Measurements from ENCODE around the gene HSD17B13.
"Not testable (repeated sequence)": the region's sequence is repeated elsewhere in the genome, so short reads cannot be mapped to it uniquely, and the experiment has no call there.

GRCh38 chr4:87315000-87315399 is 7.7 kb downstream of the HSD17B13 start:
- not testable (repeated sequence) for TF ChIP-seq MTA1 (CRISPR knock-in tag; IDR thresholded peaks at IDR 0.05; ENCODE audit: borderline replicate concordance); CTCF (CRISPR knock-in tag; IDR thresholded peaks at IDR 0.05); JUNB (CRISPR knock-in tag; IDR thresholded peaks at IDR 0.05; ENCODE audit: borderline replicate concordance); ATF7 (IDR thresholded peaks at IDR 0.05); ATF7 (CRISPR knock-in tag; IDR thresholded peaks at IDR 0.05); ZNF724P (CRISPR knock-in tag; IDR thresholded peaks at IDR 0.05; ENCODE audit: borderline replicate concordance); ZNF292 (CRISPR knock-in tag; IDR thresholded peaks at IDR 0.05; ENCODE audit: borderline replicate concordance, low read depth); RFX5 (IDR thresholded peaks at IDR 0.05; ENCODE audit: low read depth, low read length); NR2C2 (CRISPR knock-in tag; IDR thresholded peaks at IDR 0.05; ENCODE audit: borderline replicate concordance)
